ENCODE results near the gene TXK. TPM values are rescaled to one million over a fixed set of nuclear protein-coding genes. Genes with fewer than 3 reads are reported as not detected.

Gene TXK
- total RNA-seq, 6 donors from 2014 or later: 4.0 to 16.8 (median 6.2) TPM

GRCh38 chr4:48119646-48120045, 14.4 kb downstream of the TXK start:
- TF ChIP-seq POLR2AphosphoS5 (IDR thresholded peaks at IDR 0.05) (no peak), EP300 (IDR thresholded peaks at IDR 0.05) (no peak), POLR2A (IDR thresholded peaks at IDR 0.05) (no peak), CTCF (IDR thresholded peaks at IDR 0.05) (no peak)
- Histone ChIP-seq H3K4me1 (no peaks in the 10 kb centered on the region), H3K27ac (no peak overlapping the region), H3K36me3 (no peaks in the 10 kb centered on the region), H3K4me3 (no peak overlapping the region), H3K27me3 (no peaks in the 10 kb centered on the region), H3K9me3 (no peaks in the 10 kb centered on the region)
- ATAC-seq (ENCODE audit: low FRiP score in 2 of 2): no peak
- DNase-seq: no peak

GRCh38 chr4:48118081-48118480, 16.0 kb downstream of the TXK start:
- Histone ChIP-seq H3K4me3 (no peak overlapping the region), H3K9me3 (no peaks in the 10 kb centered on the region), H3K27me3 (no peaks in the 10 kb centered on the region), H3K36me3 (no peaks in the 10 kb centered on the region), H3K4me1 (no peaks in the 10 kb centered on the region), H3K27ac (no peak overlapping the region)
- WGBS, 2 donors: 57 to 66% methylated on average over 2 of the region's 2 CpGs
- TF ChIP-seq POLR2AphosphoS5 (IDR thresholded peaks at IDR 0.05) (no peak), EP300 (IDR thresholded peaks at IDR 0.05) (no peak), CTCF (IDR thresholded peaks at IDR 0.05) (no peak), POLR2A (IDR thresholded peaks at IDR 0.05) (no peak)
- no peak for DNase-seq
- ATAC-seq (ENCODE audit: low FRiP score in 2 of 2): no peak

- Histone ChIP-seq H3K36me3 (no peaks in the 10 kb centered on the region), H3K27me3 (no peaks in the 10 kb centered on the region), H3K27ac (no peak overlapping the region), H3K4me3 (no peak overlapping the region), H3K9me3 (no peaks in the 10 kb centered on the region), H3K4me1 (no peaks in the 10 kb centered on the region)
- peak in 1 of 2 donors; percentile 15 for ATAC-seq (ENCODE audit: low FRiP score in 2 of 2)
- DNase-seq: no peak
- 75% methylated on average over 3 of the region's 3 CpGs for WGBS, 2 donors
- no peak for TF ChIP-seq EP300 (IDR thresholded peaks at IDR 0.05)
- no peak for TF ChIP-seq CTCF (IDR thresholded peaks at IDR 0.05)
- no peak for TF ChIP-seq POLR2AphosphoS5 (IDR thresholded peaks at IDR 0.05)
- no peak for TF ChIP-seq POLR2A (IDR thresholded peaks at IDR 0.05)
Observed at GRCh38 chr4:48116582-48116981, 17.5 kb downstream of the TXK start.

GRCh38 chr4:48114412-48114811, 19.6 kb downstream of the TXK start:
- no peaks in the 10 kb centered on the region for H3K27me3 ChIP-seq
- no peak for TF ChIP-seq POLR2AphosphoS5 (IDR thresholded peaks at IDR 0.05)
- TF ChIP-seq CTCF (IDR thresholded peaks at IDR 0.05): no peak
- no peak for TF ChIP-seq EP300 (IDR thresholded peaks at IDR 0.05)
- TF ChIP-seq POLR2A (IDR thresholded peaks at IDR 0.05): no peak
- H3K36me3 ChIP-seq: no peaks in the 10 kb centered on the region
- H3K4me3 ChIP-seq: no peak overlapping the region
- H3K4me1 ChIP-seq: no peaks in the 10 kb centered on the region
- 69 to 76% methylated on average over 6 of the region's 6 CpGs for WGBS, 2 donors
- no peak overlapping the region for H3K27ac ChIP-seq
- ATAC-seq (ENCODE audit: low FRiP score in 2 of 2) (no peak), DNase-seq (no peak)
- H3K9me3 ChIP-seq: no peaks in the 10 kb centered on the region

- H3K27ac ChIP-seq: no peak overlapping the region
- ATAC-seq (ENCODE audit: low FRiP score in 2 of 2) (no peak), DNase-seq (no peak)
- no peaks in the 10 kb centered on the region for H3K9me3 ChIP-seq
- WGBS, 2 donors: 93 to 95% methylated on average over 8 of the region's 8 CpGs
- no peak for TF ChIP-seq POLR2AphosphoS5 (IDR thresholded peaks at IDR 0.05)
- no peak for TF ChIP-seq EP300 (IDR thresholded peaks at IDR 0.05)
- no peak for TF ChIP-seq POLR2A (IDR thresholded peaks at IDR 0.05)
- TF ChIP-seq CTCF (IDR thresholded peaks at IDR 0.05): no peak
- H3K36me3 ChIP-seq: no peaks in the 10 kb centered on the region
- H3K4me1 ChIP-seq: no peaks in the 10 kb centered on the region
- no peak overlapping the region for H3K4me3 ChIP-seq
- H3K27me3 ChIP-seq: no peaks in the 10 kb centered on the region
Observed at GRCh38 chr4:48112017-48112667, 21.9 kb downstream of the TXK start.

All from upper lobe of left lung (tissue), 6 donors.